Stimulated activated CD8-positive, alpha-beta memory T cell treated with anti-CD3 and anti-CD28 coated beads, Interleukin-2, amount 100 ng/mL, for 48 hours (primary cell): ENCODE data around the gene GZMM.
A peak's percentile ranks its signal among the peaks of the same experiment; 100 is the strongest.

ENCODE experiments used
- DNase-seq, 2 donors: peaks; one replicate each; pipeline ENCODE4 v3.0.0-alpha.2; 2020; ENCODE audit warnings: low read depth in 2 of 2

GZMM gene

DNA sequence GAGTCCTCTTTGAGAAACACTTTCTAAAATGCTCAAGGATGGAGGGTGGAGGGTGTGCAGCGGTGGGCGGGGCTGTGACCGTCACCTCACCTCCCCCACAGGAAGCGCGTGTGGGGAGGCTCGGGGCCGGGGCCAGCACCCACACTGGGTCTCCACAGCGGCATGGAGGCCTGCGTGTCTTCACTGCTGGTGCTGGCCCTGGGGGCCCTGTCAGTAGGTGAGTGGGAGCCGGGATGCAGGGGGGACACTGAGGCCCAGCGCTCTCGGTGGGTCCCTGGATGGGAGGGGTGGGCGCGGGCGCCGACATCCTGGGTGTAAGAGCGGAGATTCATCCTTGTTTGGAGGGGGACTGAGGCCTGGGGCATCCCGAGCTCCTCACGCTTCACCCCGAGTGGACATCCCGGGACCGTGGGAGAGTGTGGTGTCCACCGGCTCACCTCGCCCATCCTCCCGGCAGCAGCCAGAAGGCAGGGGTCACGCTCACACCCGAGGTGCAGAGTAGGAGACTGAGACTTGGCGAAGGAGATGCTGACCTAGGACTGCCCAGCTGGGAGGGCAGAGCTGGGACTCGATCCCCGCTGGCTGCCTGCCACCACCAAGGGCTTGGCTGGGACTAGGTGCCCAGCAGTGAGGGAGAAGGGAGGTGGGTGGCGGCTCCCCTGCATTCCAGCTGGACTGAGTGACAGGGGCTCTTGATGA lies at the start of gene GZMM:
Gene GZMM, plus strand, starts transcription at position 144 of the 699 bp plus-strand sequence. Its CDS starts 19 bp downstream, at position 163.
- peak; percentile 60 to 68 for DNase-seq

DNA sequence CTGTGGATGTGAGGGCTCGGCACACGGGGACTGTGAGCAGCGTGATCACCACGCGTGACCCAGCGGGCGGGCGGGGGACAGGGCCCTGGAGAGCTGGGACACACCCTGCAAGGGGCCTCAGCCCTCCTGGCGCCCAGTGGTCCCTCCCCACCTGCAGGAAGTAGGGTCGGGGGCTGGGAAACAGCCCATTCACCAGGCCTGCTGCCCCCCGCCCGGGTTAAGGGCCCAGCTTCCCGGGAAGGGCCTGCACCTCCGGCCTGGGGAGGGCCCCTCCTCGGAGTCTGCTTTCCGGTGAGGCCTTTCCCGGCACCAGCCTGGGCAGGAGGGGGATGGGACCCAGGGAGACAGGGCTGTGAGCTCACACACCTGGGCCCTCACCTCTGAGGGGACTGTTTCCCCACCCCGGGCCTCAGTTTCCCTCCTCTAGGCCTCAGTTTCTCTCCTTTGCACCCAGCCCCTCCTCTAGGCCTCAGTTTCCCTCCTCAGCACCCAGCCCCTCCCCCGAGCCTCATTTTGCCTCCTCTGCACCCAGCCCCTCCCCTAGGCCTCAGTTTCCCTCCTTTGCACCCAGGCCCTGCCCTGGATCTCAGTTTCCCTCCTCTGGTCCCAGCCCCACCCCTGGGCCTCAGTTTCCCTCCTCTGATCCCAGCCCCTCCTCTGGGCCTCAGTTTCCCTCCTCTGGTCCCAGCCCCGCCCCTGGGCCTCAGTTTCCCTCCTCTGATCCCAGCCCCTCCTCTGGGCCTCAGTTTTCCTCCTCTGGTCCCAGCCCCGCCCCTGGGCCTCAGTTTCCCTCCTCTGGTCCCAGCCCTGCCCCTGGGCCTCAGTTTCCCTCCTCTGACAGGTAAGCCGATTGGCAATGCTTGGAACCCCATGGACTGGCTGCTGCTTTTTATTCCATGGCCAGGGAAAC lies 49.4 kb upstream of the GZMM start:
- DNase-seq: no peak

- no peak for DNase-seq
Observed at GRCh38 chr19:495081-495401, 48.8 kb upstream of the GZMM start.

- DNase-seq: peak in 1 of 2 donors; percentile 51
Observed at GRCh38 chr19:495402-496111, 48.3 kb upstream of the GZMM start.

GRCh38 chr19:496112-496665 lies 47.7 kb upstream of the GZMM start, which contains the start of gene MADCAM1:
Gene MADCAM1, plus strand, starts transcription at chr19:496486. Its CDS starts 14 bp downstream, at chr19:496500.
- no peak for DNase-seq

DNA sequence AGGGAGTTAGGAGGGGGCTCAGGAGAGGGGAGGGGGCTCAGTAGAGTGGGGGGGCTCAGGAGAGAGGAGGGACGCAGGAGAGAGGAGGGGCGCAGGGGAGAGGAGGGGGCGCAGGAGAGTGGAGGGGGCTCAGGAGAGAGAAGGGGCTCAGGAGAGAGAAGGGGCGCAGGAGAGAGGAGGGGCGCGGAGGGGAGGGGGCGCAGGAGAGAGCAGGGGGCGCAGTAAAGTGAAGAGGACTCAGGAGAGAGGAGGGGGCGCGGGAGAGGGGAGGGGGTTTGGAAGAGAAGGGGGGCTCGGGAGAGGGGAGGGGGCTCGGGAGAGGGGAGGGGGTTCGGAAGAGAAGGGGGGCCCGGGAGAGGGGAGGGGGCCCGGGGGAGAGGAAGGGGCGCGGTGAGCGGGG lies 46.9 kb upstream of the GZMM start:
- DNase-seq: no peak

- DNase-seq: no peak
Observed at GRCh38 chr19:497491-497868, 46.4 kb upstream of the GZMM start.

GRCh38 chr19:497869-498510 lies 45.9 kb upstream of the GZMM start:
- DNase-seq: no peak

DNA sequence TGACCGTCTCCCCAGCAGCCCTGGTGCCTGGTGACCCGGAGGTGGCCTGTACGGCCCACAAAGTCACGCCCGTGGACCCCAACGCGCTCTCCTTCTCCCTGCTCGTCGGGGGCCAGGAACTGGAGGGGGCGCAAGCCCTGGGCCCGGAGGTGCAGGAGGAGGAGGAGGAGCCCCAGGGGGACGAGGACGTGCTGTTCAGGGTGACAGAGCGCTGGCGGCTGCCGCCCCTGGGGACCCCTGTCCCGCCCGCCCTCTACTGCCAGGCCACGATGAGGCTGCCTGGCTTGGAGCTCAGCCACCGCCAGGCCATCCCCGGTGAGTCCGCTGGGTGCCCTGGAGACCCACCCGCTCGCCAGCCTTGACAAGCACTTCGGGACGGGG lies 45.4 kb upstream of the GZMM start:
- DNase-seq: no peak

GRCh38 chr19:498977-499623 lies 44.8 kb upstream of the GZMM start:
- DNase-seq: no peak

DNA sequence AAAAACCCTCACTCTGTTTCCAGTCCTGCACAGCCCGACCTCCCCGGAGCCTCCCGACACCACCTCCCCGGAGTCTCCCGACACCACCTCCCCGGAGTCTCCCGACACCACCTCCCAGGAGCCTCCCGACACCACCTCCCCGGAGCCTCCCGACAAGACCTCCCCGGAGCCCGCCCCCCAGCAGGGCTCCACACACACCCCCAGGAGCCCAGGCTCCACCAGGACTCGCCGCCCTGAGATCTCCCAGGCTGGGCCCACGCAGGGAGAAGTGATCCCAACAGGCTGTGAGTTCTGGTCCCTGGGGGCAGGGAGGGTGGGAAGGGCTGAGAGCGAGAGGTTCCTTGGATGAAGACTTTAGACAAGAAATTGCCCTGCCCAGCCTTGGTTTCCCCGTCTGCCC lies 42.2 kb upstream of the GZMM start:
- no peak for DNase-seq

- no peak for DNase-seq
Observed at GRCh38 chr19:504616-505015, 39.2 kb upstream of the GZMM start.

DNA sequence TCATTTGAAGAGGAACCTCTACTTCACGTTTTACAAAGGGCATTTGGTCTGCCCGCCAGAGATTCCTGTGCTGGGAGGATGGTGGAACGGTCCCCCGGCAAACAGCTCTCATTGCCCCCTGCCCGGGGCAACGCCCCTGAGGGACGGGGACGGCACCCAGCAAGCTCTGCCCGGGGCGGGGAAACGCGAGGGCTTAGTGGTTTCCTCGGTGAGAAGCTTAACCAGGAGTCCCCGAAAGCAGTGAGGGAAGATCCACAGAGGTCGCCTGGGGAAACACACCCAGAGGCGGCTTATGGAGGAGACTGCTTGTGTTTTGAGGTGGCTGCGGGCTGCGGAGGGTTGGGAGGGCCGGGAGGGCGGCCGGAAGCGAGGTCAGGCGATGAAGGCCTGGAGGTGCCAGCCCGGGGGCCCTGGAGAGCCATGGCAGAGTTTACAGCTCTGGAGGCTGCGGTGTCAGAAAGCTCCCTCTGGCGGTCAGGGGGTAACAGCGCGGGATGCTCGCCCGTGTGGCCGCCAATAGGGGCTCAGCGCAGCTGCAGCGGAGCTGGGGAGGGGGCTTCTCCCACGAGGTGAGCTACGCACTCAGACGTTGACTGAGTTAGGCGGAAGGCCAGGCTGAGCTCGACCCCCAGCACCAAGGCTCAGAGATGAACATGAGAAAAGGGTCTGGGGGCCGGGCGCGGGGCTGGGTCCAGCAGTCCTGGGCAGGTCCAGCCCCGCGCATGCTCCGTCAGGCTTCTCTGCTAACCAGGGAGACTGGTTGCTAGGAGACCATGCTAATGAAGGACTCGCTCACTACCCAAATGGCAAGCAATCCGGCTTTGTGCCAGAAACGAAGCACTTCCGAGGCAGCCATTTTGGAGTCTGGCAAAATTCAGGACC lies 37.2 kb upstream of the GZMM start:
- DNase-seq: peak; percentile 87 to 90

DNA sequence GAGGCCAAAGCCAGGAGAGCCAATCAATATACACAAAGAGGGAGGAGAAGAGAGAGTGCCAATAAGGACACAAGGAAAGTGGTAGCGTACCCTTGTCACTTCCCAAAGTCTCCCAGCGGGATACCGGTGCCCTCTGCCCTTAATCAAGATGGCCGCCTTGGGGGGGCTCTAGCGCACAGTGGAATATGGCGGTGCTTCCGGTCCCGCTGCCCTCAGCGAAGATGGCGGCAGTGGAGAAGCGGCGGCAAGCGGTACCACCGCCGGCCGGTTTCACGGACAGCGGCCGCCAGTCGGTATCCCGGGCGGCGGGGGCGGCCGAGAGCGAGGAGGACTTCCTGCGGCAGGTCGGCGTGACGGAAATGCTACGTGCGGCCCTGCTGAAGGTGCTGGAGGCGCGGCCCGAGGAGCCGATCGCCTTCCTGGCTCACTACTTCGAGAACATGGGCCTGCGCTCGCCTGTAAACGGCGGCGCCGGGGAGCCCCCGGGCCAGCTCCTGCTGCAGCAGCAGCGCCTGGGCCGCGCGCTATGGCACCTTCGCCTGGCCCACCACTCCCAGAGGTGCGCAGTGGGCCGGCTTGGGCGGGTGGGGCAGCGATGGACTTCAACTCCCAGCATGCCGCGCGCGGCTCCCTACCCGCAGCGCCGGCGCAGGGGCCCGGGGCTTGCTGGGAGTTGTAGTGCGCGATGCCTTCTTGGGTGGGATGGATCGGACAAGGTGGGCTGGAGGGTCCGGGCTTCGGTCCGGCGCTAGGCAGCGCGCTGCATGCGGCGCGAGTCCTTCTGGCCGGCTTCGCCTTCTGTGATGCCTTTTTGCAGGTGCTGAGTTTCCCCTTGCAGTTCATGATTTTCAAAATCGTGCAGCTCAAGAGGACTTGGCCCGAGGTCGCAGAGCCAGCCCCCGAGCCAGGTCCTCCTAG lies 36.3 kb upstream of the GZMM start, which contains the start of gene TPGS1:
Gene TPGS1, plus strand, starts transcription at position 212 of the 918 bp plus-strand sequence. Its CDS starts 10 bp downstream, at position 222.
- DNase-seq: peak; percentile 75

- no peak for DNase-seq
Observed at GRCh38 chr19:508204-509150, 35.4 kb upstream of the GZMM start.

- DNase-seq: peak; percentile 92
Observed at GRCh38 chr19:510606-511100, 33.2 kb upstream of the GZMM start.

DNA sequence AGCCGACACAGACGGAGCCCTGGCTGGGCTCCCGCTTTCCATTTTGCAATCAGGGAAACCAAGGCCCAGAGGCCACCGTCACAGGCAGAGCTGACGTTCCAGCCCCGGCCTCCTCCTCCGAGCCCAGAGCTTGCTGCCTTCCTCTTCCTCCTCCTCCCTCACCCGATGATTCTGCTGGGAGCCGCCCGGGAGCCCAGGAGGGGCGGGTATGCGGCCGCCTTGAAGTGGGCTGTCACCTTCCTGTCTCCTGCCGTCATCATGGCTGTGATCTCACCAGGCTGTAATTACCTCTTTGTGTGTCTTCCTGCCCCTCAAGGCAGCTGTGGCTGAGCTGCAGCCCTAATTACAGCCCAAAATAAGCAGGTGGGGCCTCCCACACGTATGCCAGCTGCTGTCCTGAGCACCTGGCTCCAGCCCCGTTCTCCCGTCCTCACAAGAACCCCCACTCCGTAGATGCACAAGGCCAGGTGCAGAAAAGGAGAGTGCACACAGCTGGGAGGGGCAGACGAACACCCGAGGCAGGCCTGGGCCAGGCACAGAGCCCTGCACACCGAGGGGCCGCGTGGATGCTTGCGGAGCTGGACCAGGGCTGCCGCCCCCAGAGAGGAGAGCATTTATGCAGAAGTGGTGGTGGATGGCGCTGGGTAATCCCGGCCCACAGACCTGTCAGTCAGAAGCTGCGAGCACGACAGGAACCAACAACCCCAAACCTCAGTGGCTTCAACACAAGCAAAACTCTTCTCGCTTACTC lies 32.6 kb upstream of the GZMM start:
- peak in 1 of 2 donors; percentile 74 for DNase-seq
